ENCODE measurements around the gene SPATS2L.

- no peak for TF ChIP-seq POLR2AphosphoS5 (IDR thresholded peaks at IDR 0.05; ENCODE audit: low read depth, low read length)
- no peak for TF ChIP-seq CTCF (IDR thresholded peaks at IDR 0.05)
- no peak for TF ChIP-seq IRF3 (IDR thresholded peaks at IDR 0.05; ENCODE audit: low read depth, low read length)
- TF ChIP-seq ZBTB33 (IDR thresholded peaks at IDR 0.05; ENCODE audit: borderline replicate concordance, low read depth): no peak
- no peak for TF ChIP-seq SMC3 (IDR thresholded peaks at IDR 0.05; ENCODE audit: low read depth, low read length)
- no peak for TF ChIP-seq PBX3 (IDR thresholded peaks at IDR 0.05)
- no peak for TF ChIP-seq CHD2 (IDR thresholded peaks at IDR 0.05; ENCODE audit: low read length, partially characterized antibody)
- no peak for TF ChIP-seq EP300 (IDR thresholded peaks at IDR 0.05; ENCODE audit: borderline replicate concordance in 1 of 2, low read depth in 1 of 2, low read length in 1 of 2)
- TF ChIP-seq REST (IDR thresholded peaks at IDR 0.05; ENCODE audit: low read depth, low read length): no peak
- TF ChIP-seq NRF1 (IDR thresholded peaks at IDR 0.05; ENCODE audit: low read depth, low read length): no peak
- no peak for TF ChIP-seq EZH2phosphoT487 (IDR thresholded peaks at IDR 0.05; ENCODE audit: borderline replicate concordance, low read depth)
Measured at GRCh38 chr2:200466425-200467418, 160.2 kb downstream of the SPATS2L start.
